Upper lobe of left lung (tissue), 4 donors: ENCODE results near the gene ALLC.

ENCODE experiments used
- POLR2AphosphoS5 ChIP-seq, 2 donors: sonication (generic); formaldehyde crosslinking; IDR thresholded peaks; one replicate each; pipeline ENCODE4 v1.5.1; 2017; ENCODE audit warnings: antibody characterized with exemption in 2 of 2
- TF ChIP-seq, protein P1 (sequence below), 6 experiments: fragments of 450-650 bp in 4 of 6; fragments of 200-600 bp in 2 of 6; sonication (generic) in 2 of 6; IDR thresholded peaks; one replicate each; pipeline ENCODE4 v1.5.1; 2016 to 2019; ENCODE audit warnings: antibody characterized with exemption in 6 of 6

DNA sequence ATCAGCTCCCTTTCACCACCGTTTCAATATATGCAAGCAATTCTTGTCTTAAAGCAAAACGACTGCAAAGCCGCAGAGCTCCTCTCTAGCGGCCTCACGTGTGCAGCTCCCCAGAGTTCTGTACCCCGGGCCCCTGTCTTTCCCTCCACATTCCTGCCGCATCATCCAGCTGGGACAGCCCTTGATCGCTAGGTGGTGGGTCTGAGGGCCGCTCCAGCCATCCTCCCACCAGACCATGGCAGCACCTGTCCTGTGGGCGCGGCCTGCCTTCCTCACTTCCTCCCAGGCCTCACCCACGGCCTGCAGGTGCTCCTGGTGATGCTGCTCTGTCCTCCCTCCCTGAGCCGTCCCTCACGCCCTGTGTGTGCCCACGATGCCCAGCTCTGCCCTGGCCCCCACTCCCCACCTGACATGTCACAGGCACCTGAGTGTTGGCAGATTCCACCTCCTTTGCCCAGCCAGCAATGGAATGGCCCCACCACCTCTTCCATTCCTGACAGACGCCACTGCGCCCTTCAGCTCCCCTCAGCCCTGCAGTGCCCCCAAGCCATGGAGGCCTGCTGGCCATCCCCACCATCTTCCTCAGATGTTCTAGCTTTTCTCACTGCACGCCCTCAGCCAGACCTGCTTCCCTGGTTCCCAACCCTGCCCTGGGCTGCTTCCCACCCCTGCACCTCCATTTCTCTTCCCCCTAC is 15.3 kb upstream of the ALLC start:
- TF ChIP-seq, protein P1, sequence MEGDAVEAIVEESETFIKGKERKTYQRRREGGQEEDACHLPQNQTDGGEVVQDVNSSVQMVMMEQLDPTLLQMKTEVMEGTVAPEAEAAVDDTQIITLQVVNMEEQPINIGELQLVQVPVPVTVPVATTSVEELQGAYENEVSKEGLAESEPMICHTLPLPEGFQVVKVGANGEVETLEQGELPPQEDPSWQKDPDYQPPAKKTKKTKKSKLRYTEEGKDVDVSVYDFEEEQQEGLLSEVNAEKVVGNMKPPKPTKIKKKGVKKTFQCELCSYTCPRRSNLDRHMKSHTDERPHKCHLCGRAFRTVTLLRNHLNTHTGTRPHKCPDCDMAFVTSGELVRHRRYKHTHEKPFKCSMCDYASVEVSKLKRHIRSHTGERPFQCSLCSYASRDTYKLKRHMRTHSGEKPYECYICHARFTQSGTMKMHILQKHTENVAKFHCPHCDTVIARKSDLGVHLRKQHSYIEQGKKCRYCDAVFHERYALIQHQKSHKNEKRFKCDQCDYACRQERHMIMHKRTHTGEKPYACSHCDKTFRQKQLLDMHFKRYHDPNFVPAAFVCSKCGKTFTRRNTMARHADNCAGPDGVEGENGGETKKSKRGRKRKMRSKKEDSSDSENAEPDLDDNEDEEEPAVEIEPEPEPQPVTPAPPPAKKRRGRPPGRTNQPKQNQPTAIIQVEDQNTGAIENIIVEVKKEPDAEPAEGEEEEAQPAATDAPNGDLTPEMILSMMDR (IDR thresholded peaks at IDR 0.05), result no peak
- TF ChIP-seq POLR2AphosphoS5 (IDR thresholded peaks at IDR 0.05), result no peak
